Panc1 (cell line): ENCODE data around the gene TMEM132C.

Source experiments
- CTCF ChIP-seq: fragments of 450-650 bp; IDR thresholded peaks from 2 replicates; pipeline ENCODE4 v1.5.1; 2017; ENCODE audit warnings: mild to moderate bottlenecking
- POLR2AphosphoS5 ChIP-seq: IDR thresholded peaks from 2 replicates; pipeline ENCODE4 v1.6.1; 2012; ENCODE audit warnings: mild to moderate bottlenecking, low read depth, low read length, moderate library complexity
- TF ChIP-seq, protein P1 (sequence below), 2 experiments: IDR thresholded peaks; 2 replicates each; pipeline ENCODE4 v1.6.1; 2011 to 2012; ENCODE audit warnings: low read depth in 2 of 2, control low read depth in 1 of 2, low read length in 1 of 2, mild to moderate bottlenecking in 1 of 2, moderate library complexity in 1 of 2; ENCODE audit not compliant: insufficient read depth in 1 of 2

GRCh38 chr12:128727461-128727860, 460.5 kb downstream of the TMEM132C start:
- TF ChIP-seq CTCF (no peak), POLR2AphosphoS5 (no peak)
- TF ChIP-seq, protein P1, sequence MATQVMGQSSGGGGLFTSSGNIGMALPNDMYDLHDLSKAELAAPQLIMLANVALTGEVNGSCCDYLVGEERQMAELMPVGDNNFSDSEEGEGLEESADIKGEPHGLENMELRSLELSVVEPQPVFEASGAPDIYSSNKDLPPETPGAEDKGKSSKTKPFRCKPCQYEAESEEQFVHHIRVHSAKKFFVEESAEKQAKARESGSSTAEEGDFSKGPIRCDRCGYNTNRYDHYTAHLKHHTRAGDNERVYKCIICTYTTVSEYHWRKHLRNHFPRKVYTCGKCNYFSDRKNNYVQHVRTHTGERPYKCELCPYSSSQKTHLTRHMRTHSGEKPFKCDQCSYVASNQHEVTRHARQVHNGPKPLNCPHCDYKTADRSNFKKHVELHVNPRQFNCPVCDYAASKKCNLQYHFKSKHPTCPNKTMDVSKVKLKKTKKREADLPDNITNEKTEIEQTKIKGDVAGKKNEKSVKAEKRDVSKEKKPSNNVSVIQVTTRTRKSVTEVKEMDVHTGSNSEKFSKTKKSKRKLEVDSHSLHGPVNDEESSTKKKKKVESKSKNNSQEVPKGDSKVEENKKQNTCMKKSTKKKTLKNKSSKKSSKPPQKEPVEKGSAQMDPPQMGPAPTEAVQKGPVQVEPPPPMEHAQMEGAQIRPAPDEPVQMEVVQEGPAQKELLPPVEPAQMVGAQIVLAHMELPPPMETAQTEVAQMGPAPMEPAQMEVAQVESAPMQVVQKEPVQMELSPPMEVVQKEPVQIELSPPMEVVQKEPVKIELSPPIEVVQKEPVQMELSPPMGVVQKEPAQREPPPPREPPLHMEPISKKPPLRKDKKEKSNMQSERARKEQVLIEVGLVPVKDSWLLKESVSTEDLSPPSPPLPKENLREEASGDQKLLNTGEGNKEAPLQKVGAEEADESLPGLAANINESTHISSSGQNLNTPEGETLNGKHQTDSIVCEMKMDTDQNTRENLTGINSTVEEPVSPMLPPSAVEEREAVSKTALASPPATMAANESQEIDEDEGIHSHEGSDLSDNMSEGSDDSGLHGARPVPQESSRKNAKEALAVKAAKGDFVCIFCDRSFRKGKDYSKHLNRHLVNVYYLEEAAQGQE (IDR thresholded peaks at IDR 0.05; ENCODE audit: insufficient read depth in 1 of 2, low read depth in 2 of 2, low read length in 1 of 2): no peak
